Stomach (tissue), 4 donors: ENCODE results near the gene SYCE3.
A peak's percentile ranks its signal among the peaks of the same experiment; 100 is the strongest.

Experiments
- POLR2A ChIP-seq, 4 donors: fragments of 450-650 bp; IDR thresholded peaks; one replicate each; pipeline ENCODE4 v1.6.1; 2016; ENCODE audit warnings: antibody characterized with exemption in 4 of 4, control low read depth in 2 of 4, mild to moderate bottlenecking in 1 of 4, moderate library complexity in 1 of 4
- POLR2AphosphoS5 ChIP-seq, 3 donors: sonication (generic); formaldehyde crosslinking; IDR thresholded peaks; one replicate each; pipeline ENCODE4 v1.6.1; 2016; ENCODE audit warnings: antibody characterized with exemption in 3 of 3
- TF ChIP-seq, protein P1 (sequence below), 7 experiments: fragments of 450-650 bp in 4 of 7; fragments of 200-600 bp in 3 of 7; sonication (generic) in 3 of 7; IDR thresholded peaks; one replicate each; pipeline ENCODE4 v1.5.1; 2016 to 2019; ENCODE audit warnings: antibody characterized with exemption in 7 of 7, control low read depth in 2 of 7, mild to moderate bottlenecking in 1 of 7

DNA sequence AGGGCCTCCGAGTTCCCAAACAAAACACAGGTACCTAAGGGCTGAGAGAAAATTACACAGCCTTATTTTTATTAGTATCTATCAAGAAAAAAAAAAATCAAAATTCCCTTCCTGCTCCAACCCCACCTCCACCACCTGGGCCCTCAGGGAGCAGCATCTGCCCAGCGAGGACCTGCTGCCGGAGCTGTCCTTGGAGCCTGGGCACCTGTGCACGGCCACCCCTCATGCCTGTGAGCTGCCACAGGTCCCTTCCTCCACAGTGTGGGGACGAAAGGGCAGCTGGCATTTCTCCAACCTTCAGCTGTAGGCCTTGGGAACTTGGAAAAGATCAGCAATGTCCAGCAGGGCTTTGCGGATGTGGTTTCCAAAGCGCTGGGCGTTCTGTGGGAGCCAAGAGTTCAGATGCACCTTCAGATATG is 6.3 kb upstream of the SYCE3 start:
- TF ChIP-seq, protein P1, sequence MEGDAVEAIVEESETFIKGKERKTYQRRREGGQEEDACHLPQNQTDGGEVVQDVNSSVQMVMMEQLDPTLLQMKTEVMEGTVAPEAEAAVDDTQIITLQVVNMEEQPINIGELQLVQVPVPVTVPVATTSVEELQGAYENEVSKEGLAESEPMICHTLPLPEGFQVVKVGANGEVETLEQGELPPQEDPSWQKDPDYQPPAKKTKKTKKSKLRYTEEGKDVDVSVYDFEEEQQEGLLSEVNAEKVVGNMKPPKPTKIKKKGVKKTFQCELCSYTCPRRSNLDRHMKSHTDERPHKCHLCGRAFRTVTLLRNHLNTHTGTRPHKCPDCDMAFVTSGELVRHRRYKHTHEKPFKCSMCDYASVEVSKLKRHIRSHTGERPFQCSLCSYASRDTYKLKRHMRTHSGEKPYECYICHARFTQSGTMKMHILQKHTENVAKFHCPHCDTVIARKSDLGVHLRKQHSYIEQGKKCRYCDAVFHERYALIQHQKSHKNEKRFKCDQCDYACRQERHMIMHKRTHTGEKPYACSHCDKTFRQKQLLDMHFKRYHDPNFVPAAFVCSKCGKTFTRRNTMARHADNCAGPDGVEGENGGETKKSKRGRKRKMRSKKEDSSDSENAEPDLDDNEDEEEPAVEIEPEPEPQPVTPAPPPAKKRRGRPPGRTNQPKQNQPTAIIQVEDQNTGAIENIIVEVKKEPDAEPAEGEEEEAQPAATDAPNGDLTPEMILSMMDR (IDR thresholded peaks at IDR 0.05), result no peak
- TF ChIP-seq POLR2A (IDR thresholded peaks at IDR 0.05) (no peak), POLR2AphosphoS5 (IDR thresholded peaks at IDR 0.05) (peak in 1 of 3 donors; percentile 33)
